Stimulated activated CD4-positive, alpha-beta T cell treated with anti-CD3 and anti-CD28 coated beads, TNF-alpha, amount 100 ng/mL, for 24 hours (primary cell): ENCODE measurements around the gene SLC22A3.
"Not testable (repeated sequence)": the region's sequence is repeated elsewhere in the genome, so short reads cannot be mapped to it uniquely, and the experiment has no call there.

Experiments
- DNase-seq, 3 experiments: peaks; one replicate each; pipeline ENCODE4 v3.0.0-alpha.2; 2020; ENCODE audit warnings: low read depth in 3 of 3

The SLC22A3 gene

DNA sequence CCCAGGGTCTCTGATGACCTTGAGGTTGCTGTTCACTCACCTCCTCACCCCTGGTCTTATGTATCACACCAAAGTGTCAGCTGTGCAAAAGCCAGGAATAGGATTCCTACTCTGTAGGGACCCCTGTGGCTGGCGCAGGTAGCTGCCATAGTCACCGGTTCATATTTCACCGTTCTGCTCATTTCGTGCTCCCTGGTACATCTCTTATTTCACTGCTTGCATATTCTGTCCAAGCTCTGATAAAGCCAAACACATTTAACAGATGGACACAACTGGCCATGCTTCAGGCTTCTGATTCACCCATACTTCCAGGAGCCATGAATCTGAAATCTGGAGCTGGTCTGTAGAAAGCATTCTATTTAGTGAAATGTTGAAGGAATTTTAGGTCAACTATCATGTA lies 20.5 kb downstream of the SLC22A3 start:
- no peak for DNase-seq

DNA sequence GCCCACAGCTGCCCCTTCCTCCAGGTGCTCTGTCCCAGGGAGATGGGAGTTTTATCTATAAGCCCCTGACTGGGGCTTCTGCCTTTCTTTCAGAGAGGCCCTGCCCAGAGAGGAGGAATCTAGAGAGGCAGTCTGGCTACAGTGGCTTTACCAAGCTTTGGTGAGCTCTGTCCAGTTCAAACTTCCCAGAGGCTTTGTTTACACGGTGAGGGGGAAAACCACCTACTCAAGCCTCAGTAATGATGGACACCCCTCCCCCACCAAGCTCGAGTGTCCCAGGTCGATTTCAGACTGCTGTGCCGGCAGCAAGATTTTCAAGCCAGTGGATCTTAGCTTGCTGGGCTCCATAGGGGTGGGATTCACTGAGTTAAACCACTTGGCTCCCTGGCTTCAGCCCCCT lies 25.4 kb downstream of the SLC22A3 start:
- not testable (repeated sequence) for DNase-seq

DNA sequence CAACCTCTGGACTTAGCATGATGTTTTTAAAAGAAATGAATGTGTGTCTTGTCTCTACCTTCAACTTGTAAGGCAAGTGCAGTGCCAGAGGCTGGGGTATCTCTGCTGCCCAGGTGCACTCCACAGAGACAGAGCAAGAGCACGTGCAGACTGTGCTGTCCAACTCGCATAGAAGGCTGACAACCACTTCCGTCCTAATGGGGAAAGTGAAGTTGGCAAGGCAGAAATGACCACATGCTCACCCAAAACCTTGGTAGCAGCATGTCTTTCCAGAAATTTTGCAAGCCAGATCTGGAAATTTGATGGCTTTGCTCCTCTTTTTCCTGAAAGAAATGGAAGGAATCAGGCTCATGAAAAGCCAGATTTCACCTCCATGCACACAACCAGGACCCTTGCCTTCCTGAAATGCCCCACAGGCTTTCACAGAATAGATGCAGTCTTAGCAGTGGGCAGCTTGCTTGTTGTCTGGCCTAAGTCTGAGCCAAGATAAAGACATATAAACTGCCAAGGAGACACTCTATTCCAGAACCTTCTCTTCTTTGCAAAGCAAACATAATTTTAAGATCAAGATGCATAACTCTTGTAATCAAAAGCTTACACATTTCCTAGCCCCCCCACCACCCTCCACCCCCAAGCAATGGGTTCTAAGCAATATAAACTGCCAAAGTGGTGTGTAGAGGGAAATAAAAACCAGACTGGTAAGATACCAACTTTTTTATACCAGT lies 26.8 kb downstream of the SLC22A3 start:
- DNase-seq = no peak

DNA sequence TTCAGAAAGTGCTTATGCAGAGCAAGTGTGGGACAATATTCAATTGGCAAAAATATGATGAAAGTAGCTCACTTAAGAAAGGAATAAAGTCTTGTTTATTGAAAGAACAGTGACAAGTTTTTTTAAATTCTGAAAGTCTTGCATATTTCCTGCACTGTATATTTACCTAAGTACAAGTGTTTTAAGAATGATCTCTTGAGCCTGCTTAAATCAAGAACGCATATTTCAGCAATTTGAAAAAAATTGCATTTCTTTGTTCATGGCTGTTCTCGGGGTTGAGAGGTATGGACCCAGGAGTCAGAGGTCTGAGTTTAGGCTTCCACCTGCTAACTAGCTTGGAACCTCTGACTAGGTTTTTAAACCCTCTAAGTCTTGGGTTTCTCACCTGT lies 27.4 kb downstream of the SLC22A3 start:
- DNase-seq = no peak

DNA sequence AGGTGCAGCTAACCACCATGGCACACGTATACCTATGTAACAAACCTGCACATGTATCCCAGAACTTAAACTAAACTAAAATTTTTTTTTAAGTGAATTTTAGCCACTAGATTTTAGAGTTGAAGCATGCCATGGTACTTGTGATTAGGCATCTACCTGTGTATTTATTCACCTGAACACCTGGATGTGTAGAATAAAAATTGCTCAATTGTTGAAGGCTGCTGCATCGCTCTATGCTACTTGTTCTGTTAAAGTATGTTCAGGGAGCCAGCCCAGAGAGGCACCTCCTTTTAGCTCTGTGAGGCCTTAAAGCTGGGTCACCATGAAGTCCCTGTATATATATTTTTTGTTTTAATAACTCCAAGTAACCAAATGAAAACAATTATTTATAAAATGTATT lies 28.3 kb downstream of the SLC22A3 start:
- DNase-seq = no peak

DNA sequence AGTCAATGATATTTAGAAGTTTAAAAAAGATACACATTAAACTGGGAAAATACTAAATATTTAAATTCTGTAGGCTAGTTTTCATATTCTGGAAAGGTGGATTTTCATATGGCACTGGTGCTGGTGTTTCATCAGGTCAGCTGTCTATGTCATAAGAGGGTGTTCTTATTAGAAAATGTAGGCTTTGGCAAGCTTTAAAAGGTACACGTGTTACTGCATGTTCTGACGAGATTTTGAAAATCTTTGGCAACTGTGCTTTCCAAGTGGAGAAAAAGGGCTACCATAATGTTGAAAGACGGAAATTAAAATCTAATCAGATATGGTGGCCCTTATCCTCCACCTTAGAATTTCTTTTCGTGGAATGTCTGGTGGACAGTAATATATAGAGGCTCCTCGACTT lies 30.0 kb downstream of the SLC22A3 start:
- DNase-seq = no peak

DNA sequence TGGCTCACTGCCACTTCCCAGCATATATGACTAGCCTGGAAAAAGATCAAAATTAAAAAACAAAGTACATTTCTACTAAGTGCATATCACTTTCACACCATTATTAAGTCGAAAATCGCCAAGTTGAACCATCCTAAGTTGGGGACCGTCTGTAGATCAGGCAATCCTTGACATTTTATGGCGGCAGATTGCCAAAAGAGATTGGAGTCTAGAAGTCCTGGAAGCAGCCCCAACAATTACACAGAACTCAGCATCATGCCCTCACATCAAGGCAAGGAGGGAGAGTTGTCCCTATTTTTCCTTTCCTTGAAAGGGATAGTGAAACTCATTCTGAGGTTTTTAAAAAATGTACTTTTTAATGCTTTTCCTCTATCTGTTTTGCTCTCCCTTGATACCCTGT lies 30.7 kb downstream of the SLC22A3 start:
- DNase-seq = no peak

DNA sequence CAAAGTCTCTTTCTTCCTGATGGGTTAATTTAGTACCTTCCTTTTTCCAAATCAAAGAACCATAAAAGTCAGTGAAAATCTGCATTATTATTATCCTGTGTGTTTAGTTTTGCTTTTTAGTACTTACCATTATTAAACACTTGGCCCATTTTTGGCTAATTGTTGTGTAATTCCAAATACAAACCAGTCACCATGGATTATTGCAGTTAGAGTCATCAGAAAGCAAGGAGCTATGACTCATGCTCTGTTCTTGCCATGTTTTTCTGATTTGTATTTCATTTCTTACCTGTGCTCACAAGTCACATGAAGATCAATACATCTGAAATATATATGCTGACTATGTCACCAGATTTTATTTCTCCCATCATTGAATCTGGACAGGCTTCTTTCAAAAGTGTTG lies 31.3 kb downstream of the SLC22A3 start:
- no peak for DNase-seq

DNA sequence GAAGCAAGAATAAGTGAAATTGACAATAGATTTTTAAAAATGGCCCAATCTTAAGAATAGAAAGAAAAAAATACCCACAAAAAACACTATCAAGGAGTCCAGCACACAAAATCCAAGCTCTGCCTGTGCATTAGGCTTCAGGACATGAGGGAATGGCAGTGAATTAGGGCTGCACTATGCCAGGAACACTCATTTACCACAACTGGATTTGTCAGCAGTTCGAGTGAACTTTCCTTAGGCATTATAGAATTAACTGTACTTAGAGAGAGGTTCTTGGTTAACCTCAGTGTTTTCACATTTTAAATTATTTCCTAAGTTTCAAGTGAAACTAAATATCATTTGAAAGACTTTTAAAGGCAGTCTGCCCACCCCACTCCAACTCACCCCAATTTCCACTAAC lies 34.8 kb downstream of the SLC22A3 start:
- DNase-seq = no peak

DNA sequence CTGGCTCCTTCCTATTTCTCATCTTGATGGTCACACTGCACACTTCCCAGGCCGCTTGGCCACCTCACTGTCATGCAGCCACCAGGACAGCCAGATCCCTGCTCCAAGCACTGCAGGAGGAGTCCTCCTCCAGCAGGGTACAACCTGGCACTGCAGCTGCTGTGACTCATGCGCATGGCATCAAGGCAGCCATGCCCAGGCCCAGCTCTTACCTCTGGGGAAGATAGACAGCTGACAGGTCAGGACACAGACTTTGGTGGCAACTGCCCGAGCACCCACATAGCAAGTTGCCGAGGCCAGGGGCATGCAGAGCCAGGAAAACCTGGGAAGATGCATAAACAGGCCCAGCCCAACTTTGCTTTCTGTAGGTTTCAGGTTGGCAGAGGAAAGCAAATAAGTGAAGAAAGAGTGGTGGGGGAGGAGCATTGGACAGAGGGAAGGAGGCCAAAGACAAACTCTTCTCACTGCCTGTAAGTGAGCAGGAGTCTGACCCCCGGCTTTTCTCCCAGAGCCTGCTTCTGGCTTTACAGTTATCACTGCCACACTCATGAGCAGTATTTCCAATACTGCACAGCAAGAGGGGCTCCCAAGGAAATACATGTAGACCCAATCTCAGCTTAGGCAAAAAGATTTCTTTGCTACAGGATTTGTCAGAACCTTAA lies 38.8 kb downstream of the SLC22A3 start:
- no peak for DNase-seq

DNA sequence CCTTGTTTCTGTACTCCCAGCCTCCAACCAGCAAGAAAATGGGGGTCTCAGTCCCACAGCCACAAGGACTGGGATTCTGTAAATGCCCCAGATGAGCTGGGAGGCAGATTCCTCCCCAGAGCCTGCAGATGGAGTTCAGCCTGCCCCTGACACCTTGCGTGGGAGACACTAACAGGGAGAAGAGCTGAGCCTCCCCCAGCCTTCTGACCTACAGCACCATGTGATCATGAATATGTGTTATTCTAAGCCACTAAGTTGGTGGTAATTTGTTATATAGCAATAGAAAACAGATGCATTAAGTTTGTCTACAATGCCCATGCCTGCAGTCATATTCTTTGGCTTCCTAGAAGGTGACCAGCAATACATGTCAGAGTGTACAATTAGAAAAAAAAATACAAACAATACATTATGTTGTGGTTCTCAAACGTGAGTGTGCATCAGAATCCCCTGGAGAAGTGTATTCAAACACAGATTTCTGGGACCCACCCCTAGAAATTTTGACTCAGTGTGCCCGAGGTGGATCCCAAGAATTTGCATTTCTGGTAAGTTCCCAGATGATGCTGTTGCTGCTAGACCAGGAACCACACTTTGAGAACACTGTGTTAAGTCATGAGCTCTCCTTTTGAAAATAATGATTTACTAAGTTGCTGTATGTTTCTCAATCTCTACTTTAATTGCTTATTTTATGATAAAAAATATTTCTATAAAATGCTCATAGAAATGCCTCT lies 39.9 kb downstream of the SLC22A3 start:
- no peak for DNase-seq

DNA sequence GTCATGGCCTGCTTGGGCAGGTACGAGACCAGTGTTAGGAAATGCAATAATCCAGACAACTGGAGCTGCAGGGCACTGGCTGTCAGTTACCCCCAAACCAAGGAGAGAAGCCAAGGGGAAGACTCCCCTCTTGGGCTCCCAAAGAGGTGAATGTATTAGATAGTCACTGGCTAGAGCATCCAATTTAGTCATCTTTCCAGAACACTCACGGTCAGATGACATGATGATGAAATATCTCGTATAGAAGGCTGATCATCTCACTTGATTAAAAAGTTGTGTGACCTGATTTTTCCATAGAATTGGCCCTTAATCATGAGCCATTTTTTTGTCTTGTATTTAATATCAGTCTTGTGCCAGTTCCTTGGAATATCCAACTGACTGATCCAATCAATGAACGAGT lies 40.7 kb downstream of the SLC22A3 start:
- no peak for DNase-seq

DNA sequence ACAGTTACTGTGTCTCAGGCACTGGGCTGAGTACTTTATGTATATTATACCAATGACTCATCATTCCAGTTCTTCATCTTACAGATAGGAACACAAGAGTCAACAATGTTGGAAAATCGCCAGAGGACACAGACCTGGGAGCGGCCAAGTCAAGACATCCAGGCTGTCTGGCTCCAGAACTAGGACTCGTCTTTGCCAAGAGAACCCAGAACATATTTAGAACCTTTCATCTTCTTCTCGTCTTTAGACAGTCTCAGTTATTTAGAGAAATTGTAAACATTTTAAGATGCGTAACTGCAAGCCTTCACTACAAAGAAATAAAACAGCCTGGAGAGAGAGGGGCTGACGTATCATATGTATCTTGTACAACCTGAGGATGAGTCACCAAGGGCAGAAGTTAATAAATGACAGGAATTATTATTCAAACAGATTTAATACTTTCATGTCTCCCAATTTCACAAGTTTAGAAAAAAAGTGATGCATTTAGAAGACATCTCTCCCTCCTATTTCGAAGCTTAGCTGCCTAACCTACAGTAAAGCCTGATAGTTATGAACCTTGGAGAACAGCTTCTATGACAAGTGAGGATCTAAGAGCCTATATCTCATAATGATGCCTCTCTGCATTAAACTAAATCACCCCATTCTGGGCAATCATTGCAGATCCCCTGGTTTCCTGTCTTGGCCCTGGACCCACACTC lies 43.4 kb downstream of the SLC22A3 start:
- no peak for DNase-seq

DNA sequence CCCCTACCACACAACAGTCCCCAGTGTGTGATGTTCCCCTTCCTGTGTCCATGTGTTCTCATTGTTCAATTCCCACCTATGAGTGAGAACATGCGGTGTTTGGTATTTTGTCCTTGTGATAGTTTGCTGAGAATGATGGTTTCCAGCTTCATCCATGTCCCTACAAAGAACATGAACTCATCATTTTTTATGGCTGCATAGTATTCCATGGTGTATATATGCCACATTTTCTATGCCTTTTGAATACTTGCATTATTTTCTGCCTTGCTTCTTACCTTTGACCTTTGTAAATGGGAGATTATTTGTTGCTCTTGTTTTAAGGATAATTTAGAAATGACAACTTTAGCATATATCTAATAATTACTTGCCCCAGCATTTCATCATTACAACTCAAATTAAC lies 45.3 kb downstream of the SLC22A3 start:
- DNase-seq = not testable (repeated sequence)

DNA sequence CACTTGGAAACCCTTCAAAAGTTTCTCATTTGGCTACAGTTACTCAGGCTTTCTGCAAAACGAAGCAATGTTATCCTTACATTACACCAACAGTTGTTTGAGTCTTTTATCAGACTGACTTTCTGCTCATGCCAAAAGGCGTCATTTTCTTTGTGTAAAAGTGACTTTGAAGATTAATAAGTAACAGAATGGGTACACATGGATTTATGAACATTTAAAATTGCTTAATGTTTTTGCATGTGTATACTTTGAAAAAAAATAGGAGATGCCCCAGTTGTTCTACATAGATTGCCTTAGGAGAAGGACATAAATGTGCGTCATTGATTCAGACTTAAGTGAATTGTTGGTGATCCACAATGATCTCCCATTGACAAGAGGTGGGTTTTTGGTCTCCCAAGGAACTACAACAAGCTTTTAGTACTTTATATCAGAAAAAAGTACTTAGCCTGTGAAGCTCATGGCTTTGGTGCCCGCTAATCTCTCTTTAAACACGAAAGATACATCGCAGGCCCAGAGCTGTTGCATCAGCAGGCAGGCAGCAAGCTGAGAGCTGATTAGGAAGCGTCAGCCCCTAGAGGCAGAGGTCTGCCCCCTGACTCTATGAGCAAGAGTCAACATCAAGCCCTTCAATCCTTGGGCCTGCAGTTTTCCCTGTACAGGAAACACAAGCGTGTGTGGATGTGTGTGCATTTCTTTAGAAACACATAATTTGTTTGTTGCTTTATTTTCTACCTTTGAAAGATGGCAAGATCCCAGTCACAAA lies 45.9 kb downstream of the SLC22A3 start:
- no peak for DNase-seq

DNA sequence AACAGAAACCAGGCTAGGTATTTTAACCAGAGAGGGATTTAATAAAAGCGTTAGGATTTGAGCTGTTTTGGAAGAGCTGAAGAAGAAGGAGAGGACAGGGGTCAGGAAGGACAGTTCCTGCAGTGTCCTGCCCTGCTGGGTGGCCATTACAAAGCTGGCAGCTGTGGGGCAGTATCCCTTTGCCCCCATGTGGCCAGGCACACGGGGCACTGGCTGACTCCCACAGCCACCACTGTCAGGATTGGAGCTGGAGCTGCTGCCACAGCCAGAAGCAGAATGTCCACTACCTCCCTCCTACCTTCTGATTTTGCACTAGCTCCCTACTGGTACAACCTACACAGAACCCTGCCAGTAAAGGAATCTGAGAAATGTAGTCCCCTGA lies 46.5 kb downstream of the SLC22A3 start:
- DNase-seq = no peak

DNA sequence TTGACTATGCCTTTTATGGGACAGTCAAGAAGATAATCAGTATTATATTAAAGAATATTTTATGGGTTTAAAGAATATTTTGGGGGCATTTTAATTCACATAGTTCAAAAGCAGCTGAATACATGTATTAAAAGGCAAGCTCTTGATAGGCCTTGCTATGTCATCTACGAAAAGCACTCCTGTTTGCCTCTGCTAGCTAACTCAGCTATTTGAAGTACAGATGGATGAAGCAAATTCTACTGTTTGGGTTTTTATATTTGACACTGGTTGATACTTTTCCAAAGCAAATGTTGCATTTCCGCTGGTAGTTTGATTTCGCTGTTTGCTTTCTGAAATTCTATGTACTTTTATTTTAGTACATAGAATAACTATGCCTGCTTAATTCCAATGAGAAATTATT lies 47.0 kb downstream of the SLC22A3 start:
- DNase-seq = no peak

DNA sequence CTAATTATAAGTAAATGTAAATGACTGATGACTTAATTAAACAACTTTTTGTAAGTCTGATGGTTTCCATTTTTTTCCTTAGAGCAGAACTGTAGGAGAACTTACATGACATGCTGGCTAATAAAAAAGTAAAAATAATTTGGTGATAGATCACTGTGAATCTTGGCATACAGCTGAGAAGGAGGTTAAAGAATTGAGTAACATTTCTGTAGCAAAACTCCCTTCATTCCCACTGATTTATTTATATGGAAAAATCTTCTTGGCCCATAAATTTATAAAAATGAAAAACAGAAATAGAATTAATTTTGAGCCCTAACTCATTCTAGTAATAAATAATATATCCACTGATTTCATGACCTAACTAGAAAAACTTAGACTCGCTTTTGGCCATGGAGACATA lies 48.1 kb downstream of the SLC22A3 start:
- DNase-seq = no peak

DNA sequence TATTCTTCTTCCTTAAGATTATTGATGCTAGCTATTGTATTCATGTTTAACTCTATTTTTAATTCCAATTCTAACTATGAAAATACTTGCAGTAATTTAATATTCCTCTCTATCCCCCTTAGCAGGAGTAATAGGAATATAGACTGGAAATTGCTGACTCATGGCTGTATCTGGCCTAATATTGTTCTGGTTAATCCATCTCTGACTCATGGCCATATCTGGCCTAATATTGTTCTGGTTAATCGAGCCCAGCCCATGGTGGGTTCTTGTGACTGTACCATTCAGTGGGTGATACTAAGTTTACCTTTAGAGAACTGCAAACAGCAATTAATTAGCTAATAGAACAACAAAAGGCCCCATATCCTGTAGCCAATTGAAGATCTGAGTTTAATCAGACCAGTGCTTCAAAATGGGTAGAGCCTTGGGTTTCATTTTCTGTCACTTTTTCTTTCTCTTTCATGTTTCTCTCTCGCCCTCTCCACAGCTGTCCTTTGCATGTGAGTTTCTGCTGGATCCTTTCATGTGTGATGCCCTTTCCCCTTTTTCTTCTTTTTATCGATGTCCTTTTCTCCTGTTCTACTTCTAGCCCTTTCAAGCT lies 50.6 kb downstream of the SLC22A3 start:
- no peak for DNase-seq

DNA sequence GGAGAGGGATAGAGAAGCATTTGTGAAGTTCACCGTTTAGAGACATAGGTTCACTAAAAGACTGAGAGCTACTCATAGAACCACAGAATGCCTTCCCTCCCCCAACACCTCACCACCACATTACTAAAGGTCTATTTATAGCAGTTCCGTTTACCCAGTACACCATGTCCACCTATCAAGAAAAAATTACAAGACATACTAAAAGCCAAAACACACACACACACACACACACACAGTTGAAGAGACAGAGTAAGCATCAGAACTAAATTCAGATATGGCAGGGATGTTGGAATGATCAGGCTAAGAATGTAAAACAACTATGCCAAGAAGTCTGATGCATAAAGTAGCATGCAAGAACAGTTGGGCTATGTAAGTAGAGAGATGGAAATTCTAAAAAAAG lies 52.3 kb downstream of the SLC22A3 start:
- DNase-seq = no peak

DNA sequence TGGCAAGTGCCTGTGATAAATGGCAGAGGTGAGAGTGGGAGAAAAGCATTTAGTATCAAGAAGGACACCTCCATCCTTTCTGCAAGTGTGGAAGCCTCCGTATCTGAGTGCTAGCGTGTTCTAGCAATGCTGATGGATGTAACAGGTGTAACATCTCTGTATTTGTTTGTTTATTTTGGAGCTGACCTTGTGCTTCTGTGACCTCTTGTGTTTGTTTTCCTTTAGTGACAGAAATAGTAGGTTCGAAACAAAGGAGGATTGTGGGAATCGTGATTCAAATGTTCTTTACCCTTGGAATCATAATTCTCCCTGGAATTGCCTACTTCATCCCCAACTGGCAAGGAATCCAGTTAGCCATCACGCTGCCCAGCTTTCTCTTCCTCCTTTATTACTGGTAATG lies 60.4 kb downstream of the SLC22A3 start:
- DNase-seq = no peak
